Gastroesophageal sphincter (tissue), 3 donors: ENCODE measurements around the gene CCNYL1.

Source experiments
- POLR2AphosphoS5 ChIP-seq: sonication (generic); formaldehyde crosslinking; IDR thresholded peaks from one replicate; pipeline ENCODE4 v1.6.1; 2017; ENCODE audit warnings: antibody characterized with exemption
- TF ChIP-seq, protein P1 (sequence below), 4 experiments: fragments of 200-600 bp in 2 of 4; fragments of 450-650 bp in 2 of 4; sonication (generic) in 1 of 4; IDR thresholded peaks; one replicate each; pipeline ENCODE4 v1.5.1; 2017 to 2019; ENCODE audit warnings: antibody characterized with exemption in 4 of 4, mild to moderate bottlenecking in 2 of 4, moderate library complexity in 2 of 4

DNA sequence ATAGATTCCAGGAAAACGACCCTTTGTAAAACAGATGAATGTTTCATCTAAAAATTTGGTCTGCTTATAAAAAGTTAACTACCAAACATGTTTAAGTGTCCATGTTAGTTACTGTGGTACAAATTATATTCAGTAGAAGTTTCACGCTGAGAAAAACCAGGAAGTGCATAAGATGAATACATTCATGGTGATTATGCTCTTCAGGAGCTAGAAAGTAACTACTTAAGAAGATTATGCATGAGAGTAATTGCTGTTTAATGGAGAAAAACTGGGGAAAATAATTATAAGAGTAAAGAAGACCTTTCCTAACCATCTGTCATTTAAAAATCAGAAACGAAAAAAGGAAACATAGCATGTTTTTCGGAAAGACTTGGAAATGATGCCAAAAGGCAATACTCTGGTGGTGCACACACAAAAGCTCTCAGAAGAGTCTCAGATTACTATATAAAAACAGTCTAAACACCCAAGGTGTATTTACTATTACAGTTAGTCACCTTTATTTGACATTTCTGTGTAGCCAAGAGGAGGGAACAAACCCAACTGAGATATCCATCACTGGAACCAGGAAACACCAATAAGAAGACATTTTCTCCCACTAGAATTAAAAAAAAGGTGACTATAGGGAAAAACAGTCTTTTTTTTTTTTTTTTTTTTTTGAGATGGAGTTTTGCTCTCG is 47.4 kb upstream of the CCNYL1 start:
- TF ChIP-seq, protein P1, sequence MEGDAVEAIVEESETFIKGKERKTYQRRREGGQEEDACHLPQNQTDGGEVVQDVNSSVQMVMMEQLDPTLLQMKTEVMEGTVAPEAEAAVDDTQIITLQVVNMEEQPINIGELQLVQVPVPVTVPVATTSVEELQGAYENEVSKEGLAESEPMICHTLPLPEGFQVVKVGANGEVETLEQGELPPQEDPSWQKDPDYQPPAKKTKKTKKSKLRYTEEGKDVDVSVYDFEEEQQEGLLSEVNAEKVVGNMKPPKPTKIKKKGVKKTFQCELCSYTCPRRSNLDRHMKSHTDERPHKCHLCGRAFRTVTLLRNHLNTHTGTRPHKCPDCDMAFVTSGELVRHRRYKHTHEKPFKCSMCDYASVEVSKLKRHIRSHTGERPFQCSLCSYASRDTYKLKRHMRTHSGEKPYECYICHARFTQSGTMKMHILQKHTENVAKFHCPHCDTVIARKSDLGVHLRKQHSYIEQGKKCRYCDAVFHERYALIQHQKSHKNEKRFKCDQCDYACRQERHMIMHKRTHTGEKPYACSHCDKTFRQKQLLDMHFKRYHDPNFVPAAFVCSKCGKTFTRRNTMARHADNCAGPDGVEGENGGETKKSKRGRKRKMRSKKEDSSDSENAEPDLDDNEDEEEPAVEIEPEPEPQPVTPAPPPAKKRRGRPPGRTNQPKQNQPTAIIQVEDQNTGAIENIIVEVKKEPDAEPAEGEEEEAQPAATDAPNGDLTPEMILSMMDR (IDR thresholded peaks at IDR 0.05): no peak
- TF ChIP-seq POLR2AphosphoS5: no peak
